HEK293T (cell line): ENCODE data around the gene HMOX1.

Experiments used
- CTCF ChIA-PET: fragments of 350-600 bp; formaldehyde crosslinking; extraction: SDS; loops from one replicate; lab custom pipeline; 2021; ENCODE audit warnings: antibody characterized with exemption, inconsistent platforms; lab: Yijun Ruan, JAX
- POLR2A ChIA-PET: fragments of 350-600 bp; formaldehyde crosslinking; extraction: SDS; loops from one replicate; lab custom pipeline; 2020; ENCODE audit warnings: antibody characterized with exemption, inconsistent platforms; lab: Yijun Ruan, JAX
- DNase-seq: peaks from one replicate; pipeline ENCODE4 v3.0.0; 2012; ENCODE audit warnings: mixed read lengths; ENCODE audit errors: extremely low spot score
- ARNT ChIP-seq: fragments of 450-650 bp; IDR thresholded peaks from 2 replicates; pipeline ENCODE4 v1.6.1; 2017; ENCODE audit warnings: mild to moderate bottlenecking
- BHLHE40 ChIP-seq: fragments of 450-650 bp; IDR thresholded peaks from 2 replicates; pipeline ENCODE4 v1.6.1; 2016; ENCODE audit warnings: mild to moderate bottlenecking, moderate library complexity, borderline replicate concordance
- CTBP1 ChIP-seq: fragments of 450-650 bp; IDR thresholded peaks from 2 replicates; pipeline ENCODE4 v1.6.1; 2016; ENCODE audit warnings: borderline replicate concordance
- ELF4 ChIP-seq: fragments of 450-650 bp; IDR thresholded peaks from 2 replicates; pipeline ENCODE4 v1.6.1; 2017; ENCODE audit warnings: antibody characterized with exemption
- FOXA1 ChIP-seq: fragments of 450-650 bp; IDR thresholded peaks from 2 replicates; pipeline ENCODE4 v1.6.1; 2016; ENCODE audit warnings: mild to moderate bottlenecking
- FOXK2 ChIP-seq: fragments of 450-650 bp; IDR thresholded peaks from 2 replicates; pipeline ENCODE4 v1.6.1; 2016; ENCODE audit warnings: mild to moderate bottlenecking
- FOXM1 ChIP-seq: fragments of 450-650 bp; IDR thresholded peaks from 2 replicates; pipeline ENCODE4 v1.6.1; 2017; ENCODE audit warnings: mild to moderate bottlenecking, borderline replicate concordance
- HDGF ChIP-seq: fragments of 450-650 bp; IDR thresholded peaks from 2 replicates; pipeline ENCODE4 v1.6.1; 2017; ENCODE audit warnings: antibody characterized with exemption, borderline replicate concordance
- L3MBTL2 ChIP-seq: fragments of 450-650 bp; conservative IDR thresholded peaks from 2 replicates; pipeline ENCODE4 v1.6.1; 2016; ENCODE audit warnings: mild to moderate bottlenecking
- LEF1 ChIP-seq: fragments of 450-650 bp; IDR thresholded peaks from 2 replicates; pipeline ENCODE4 v1.6.1; 2017; ENCODE audit warnings: mild to moderate bottlenecking, borderline replicate concordance
- NFRKB ChIP-seq: fragments of 450-650 bp; IDR thresholded peaks from 2 replicates; pipeline ENCODE4 v1.6.1; 2016; ENCODE audit warnings: mild to moderate bottlenecking, moderate library complexity
- SP1 ChIP-seq: fragments of 450-650 bp; IDR thresholded peaks from 2 replicates; pipeline ENCODE4 v1.6.1; 2017
- SUZ12 ChIP-seq: fragments of 450-650 bp; IDR thresholded peaks from 2 replicates; pipeline ENCODE4 v1.6.1; 2016; ENCODE audit warnings: mild to moderate bottlenecking
- TARDBP ChIP-seq: fragments of 450-650 bp; IDR thresholded peaks from 2 replicates; pipeline ENCODE4 v1.6.1; 2016
- ZNF384 ChIP-seq: fragments of 450-650 bp; IDR thresholded peaks from 2 replicates; pipeline ENCODE4 v1.6.1; 2016
- TF ChIP-seq, protein P1 (sequence below): fragments of 450-650 bp; IDR thresholded peaks from 2 replicates; pipeline ENCODE4 v1.6.1; 2016

HMOX1 gene

GRCh38 chr22:35341090-35341874 is 39.6 kb upstream of the HMOX1 start:
- ChIA-PET CTCF (interaction anchor here (0.8 kb wide), 1 partner anchor 14 kb away, joined by 3 read pairs; no protein-coding TSS in a partner anchor), POLR2A (no interaction called here)
- DNase-seq, result no peak
- TF ChIP-seq FOXM1, result no peak

- TF ChIP-seq LEF1 (no peak), HDGF (no peak), FOXK2 (no peak), L3MBTL2 (no peak), FOXA1 (no peak), SUZ12 (no peak), FOXM1 (no peak), BHLHE40 (no peak), TARDBP (no peak)
- TF ChIP-seq, protein P1, sequence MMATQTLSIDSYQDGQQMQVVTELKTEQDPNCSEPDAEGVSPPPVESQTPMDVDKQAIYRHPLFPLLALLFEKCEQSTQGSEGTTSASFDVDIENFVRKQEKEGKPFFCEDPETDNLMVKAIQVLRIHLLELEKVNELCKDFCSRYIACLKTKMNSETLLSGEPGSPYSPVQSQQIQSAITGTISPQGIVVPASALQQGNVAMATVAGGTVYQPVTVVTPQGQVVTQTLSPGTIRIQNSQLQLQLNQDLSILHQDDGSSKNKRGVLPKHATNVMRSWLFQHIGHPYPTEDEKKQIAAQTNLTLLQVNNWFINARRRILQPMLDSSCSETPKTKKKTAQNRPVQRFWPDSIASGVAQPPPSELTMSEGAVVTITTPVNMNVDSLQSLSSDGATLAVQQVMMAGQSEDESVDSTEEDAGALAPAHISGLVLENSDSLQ, result no peak
- DNase-seq, result no peak
- CTCF ChIA-PET, result no interaction called here
- POLR2A ChIA-PET, result no interaction called here
Observed at GRCh38 chr22:35342390-35342789, 38.5 kb upstream of the HMOX1 start.

DNA sequence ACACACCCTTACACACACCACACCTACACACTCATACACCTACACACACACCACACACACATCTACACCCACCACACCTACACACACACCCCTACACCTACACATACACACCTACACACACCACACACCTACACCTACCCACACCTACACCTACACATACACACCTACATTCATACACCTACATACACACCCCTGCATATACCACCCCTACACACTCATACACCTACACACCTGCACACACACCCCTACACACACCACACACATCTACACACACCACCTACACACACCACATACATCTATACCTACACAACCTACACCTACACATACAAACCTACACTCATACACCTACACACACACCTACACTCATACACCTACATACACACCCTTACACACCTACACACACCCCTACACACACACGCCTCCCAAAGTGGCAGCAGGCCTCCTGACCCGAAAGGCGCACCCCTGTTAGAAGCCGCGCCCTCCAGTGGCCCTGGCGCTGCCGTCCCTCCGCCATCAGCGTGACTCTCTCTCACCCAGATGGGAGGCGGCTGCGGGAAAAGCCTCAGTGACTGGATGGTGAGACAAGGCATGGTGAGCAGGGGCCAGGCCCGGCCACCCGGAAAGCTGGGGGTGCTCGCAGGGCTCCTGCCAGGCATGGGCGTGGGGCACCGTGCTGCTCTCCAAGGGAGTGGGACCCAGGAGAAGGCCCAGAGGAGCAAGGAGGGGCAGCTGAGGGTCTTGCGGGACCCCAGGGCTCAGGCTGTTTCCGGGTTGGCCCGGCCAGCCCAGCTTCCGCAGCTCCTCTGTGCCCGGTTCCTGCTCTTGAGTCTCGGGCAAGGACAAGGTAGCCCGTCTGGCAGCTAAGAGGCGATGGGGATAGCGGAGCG is 37.0 kb upstream of the HMOX1 start:
- POLR2A ChIA-PET, result no interaction called here
- no peak for DNase-seq
- no peak for TF ChIP-seq FOXA1
- no peak for TF ChIP-seq CTBP1
- no peak for TF ChIP-seq ARNT
- TF ChIP-seq TARDBP, result no peak
- no peak for TF ChIP-seq FOXK2
- TF ChIP-seq ZNF384, result no peak
- no peak for TF ChIP-seq ELF4
- TF ChIP-seq HDGF, result no peak
- TF ChIP-seq FOXM1, result no peak
- TF ChIP-seq SUZ12, result no peak
- TF ChIP-seq SP1, result no peak
- TF ChIP-seq NFRKB, result no peak
- TF ChIP-seq L3MBTL2, result no peak
- TF ChIP-seq, protein P1, result no peak
- CTCF ChIA-PET, result no interaction called here

- ChIA-PET CTCF (no interaction called here), POLR2A (no interaction called here)
- TF ChIP-seq, protein P1, result no peak
- no peak for TF ChIP-seq L3MBTL2
- no peak for TF ChIP-seq ARNT
- TF ChIP-seq FOXK2, result no peak
- no peak for TF ChIP-seq FOXA1
- no peak for TF ChIP-seq ELF4
- no peak for TF ChIP-seq TARDBP
- no peak for TF ChIP-seq LEF1
- TF ChIP-seq SUZ12, result no peak
- no peak for TF ChIP-seq HDGF
- no peak for TF ChIP-seq NFRKB
- TF ChIP-seq ZNF384, result no peak
- no peak for TF ChIP-seq FOXM1
- TF ChIP-seq SP1, result no peak
- no peak for TF ChIP-seq CTBP1
- no peak for TF ChIP-seq BHLHE40
- no peak for DNase-seq
Observed at GRCh38 chr22:35344956-35345690, 35.8 kb upstream of the HMOX1 start.

DNA sequence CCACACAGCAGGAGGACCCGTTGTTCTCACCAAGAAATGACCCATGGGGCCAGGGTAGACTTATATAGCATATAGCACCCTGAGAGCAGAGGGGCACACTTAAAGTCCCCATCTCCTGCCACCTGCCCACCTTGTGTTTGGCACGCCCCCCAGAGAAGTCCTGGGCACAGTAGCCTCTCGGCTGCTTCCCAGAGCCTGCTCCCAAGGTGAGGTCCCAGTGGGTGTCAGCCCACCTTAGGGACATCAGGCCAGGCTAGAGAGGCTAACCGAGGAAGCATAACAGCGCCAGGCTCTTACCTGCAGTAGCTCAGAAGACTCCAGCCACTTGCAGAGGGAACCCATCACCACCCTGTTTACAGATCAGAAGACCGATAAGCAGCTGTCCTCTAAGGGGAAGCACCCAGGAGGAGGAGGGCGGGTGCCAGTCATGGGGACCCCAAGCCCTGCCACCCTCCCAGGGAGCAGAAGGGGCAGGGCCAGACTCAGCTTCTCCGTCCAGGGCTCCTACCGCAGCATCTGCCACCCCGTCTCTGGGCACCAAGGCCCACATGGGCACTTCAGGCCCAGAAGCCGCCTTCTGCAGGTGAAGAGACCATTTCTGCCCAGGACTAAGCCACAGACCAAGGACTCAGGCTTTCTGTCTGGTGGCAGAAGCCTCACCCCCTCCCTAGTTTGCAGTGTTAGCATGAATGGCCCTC is 34.9 kb upstream of the HMOX1 start:
- POLR2A ChIA-PET, result no interaction called here
- no peak for DNase-seq
- TF ChIP-seq BHLHE40 (no peak), CTBP1 (no peak), FOXA1 (no peak), ELF4 (no peak), TARDBP (no peak), L3MBTL2 (no peak), SUZ12 (no peak), FOXK2 (no peak), NFRKB (no peak), LEF1 (no peak), HDGF (no peak), FOXM1 (no peak)
- TF ChIP-seq, protein P1, result no peak
- CTCF ChIA-PET, result no interaction called here
